Stimulated activated memory B cell treated with anti-CD40 and anti-IgM and Interleukin-4, amounts not matched to agents 10 μg/mL and 1 μg/mL and 100 μg/mL, for 72 hours (primary cell): Measurements from ENCODE around the gene ERG28.

Experiments
- ATAC-seq: fragments of 150-1000 bp; cut with Tn5 transposase; 2 replicates; pipeline ENCODE4 v1.10.0; 2021
- H3K27ac Mint-ChIP-seq: one replicate; pipeline ENCODE4 v1.8.0; 2022; ENCODE audit warnings: mild to moderate bottlenecking, mixed read lengths
- H3K27me3 Mint-ChIP-seq: one replicate; pipeline ENCODE4 v1.8.0; 2022; ENCODE audit warnings: mixed read lengths
- H3K36me3 Mint-ChIP-seq: one replicate; pipeline ENCODE4 v1.8.0; 2022; ENCODE audit warnings: mixed read lengths
- H3K4me1 Mint-ChIP-seq: one replicate; pipeline ENCODE4 v1.8.0; 2022; ENCODE audit warnings: mixed read lengths
- H3K4me3 Mint-ChIP-seq: one replicate; pipeline ENCODE4 v1.8.0; 2022; ENCODE audit warnings: mild to moderate bottlenecking, moderate library complexity, mixed read lengths
- H3K9me3 Mint-ChIP-seq: one replicate; pipeline ENCODE4 v1.8.0; 2022; ENCODE audit warnings: mixed read lengths

The ERG28 gene

GRCh38 chr14:75647640-75648039 is 13.0 kb downstream of the ERG28 start:
- no peaks in the 10 kb centered on the region for H3K9me3 Mint-ChIP-seq
- ATAC-seq: no peak
- no peaks in the 10 kb centered on the region for H3K27me3 Mint-ChIP-seq
- H3K36me3 Mint-ChIP-seq: peaks cover 65% of the 10 kb centered on the region
- no peak overlapping the region for H3K4me3 Mint-ChIP-seq
- no peaks in the 10 kb centered on the region for H3K4me1 Mint-ChIP-seq
- no peak overlapping the region for H3K27ac Mint-ChIP-seq

- ATAC-seq: no peak
- Mint-ChIP-seq H3K36me3 (peaks cover 63% of the 10 kb centered on the region), H3K9me3 (no peaks in the 10 kb centered on the region), H3K4me3 (no peak overlapping the region), H3K27me3 (no peaks in the 10 kb centered on the region), H3K4me1 (no peaks in the 10 kb centered on the region), H3K27ac (no peak overlapping the region)
These were observed 13.9 kb downstream of the ERG28 start for GRCh38 chr14:75646762-75647161.

- H3K4me1 Mint-ChIP-seq: no peaks in the 10 kb centered on the region
- no peak for ATAC-seq
- H3K4me3 Mint-ChIP-seq: no peak overlapping the region
- no peak overlapping the region for H3K27ac Mint-ChIP-seq
- H3K36me3 Mint-ChIP-seq: peaks cover 61% of the 10 kb centered on the region
- no peaks in the 10 kb centered on the region for H3K9me3 Mint-ChIP-seq
- H3K27me3 Mint-ChIP-seq: no peaks in the 10 kb centered on the region
These were observed 15.6 kb downstream of the ERG28 start for GRCh38 chr14:75645056-75645455.

- Mint-ChIP-seq H3K27ac (no peak overlapping the region), H3K4me3 (no peak overlapping the region), H3K4me1 (no peaks in the 10 kb centered on the region), H3K9me3 (no peaks in the 10 kb centered on the region), H3K36me3 (peaks cover 58% of the 10 kb centered on the region), H3K27me3 (no peaks in the 10 kb centered on the region)
- ATAC-seq: no peak
These were observed 16.7 kb downstream of the ERG28 start for GRCh38 chr14:75643985-75644384.

- Mint-ChIP-seq H3K4me3 (no peak overlapping the region), H3K27me3 (no peaks in the 10 kb centered on the region), H3K36me3 (peaks cover 53% of the 10 kb centered on the region), H3K9me3 (no peaks in the 10 kb centered on the region), H3K4me1 (no peaks in the 10 kb centered on the region), H3K27ac (no peak overlapping the region)
- no peak for ATAC-seq
These were observed 19.8 kb downstream of the ERG28 start for GRCh38 chr14:75640876-75641275.

- no peaks in the 10 kb centered on the region for H3K27me3 Mint-ChIP-seq
- no peaks in the 10 kb centered on the region for H3K9me3 Mint-ChIP-seq
- peaks cover 28% of the 10 kb centered on the region for H3K36me3 Mint-ChIP-seq
- H3K4me1 Mint-ChIP-seq: no peaks in the 10 kb centered on the region
- no peak for ATAC-seq
- H3K27ac Mint-ChIP-seq: no peak overlapping the region
- no peak overlapping the region for H3K4me3 Mint-ChIP-seq
These were observed 24.5 kb downstream of the ERG28 start for GRCh38 chr14:75636100-75636692.

GRCh38 chr14:75634848-75635247 is 25.8 kb downstream of the ERG28 start:
- no peaks in the 10 kb centered on the region for H3K27me3 Mint-ChIP-seq
- no peaks in the 10 kb centered on the region for H3K9me3 Mint-ChIP-seq
- H3K4me3 Mint-ChIP-seq: no peak overlapping the region
- H3K4me1 Mint-ChIP-seq: no peaks in the 10 kb centered on the region
- no peak for ATAC-seq
- peaks cover 15% of the 10 kb centered on the region for H3K36me3 Mint-ChIP-seq
- H3K27ac Mint-ChIP-seq: no peak overlapping the region

- peaks cover 4% of the 10 kb centered on the region for H3K27me3 Mint-ChIP-seq
- peaks cover 5% of the 10 kb centered on the region for H3K36me3 Mint-ChIP-seq
- no peak for ATAC-seq
- H3K4me3 Mint-ChIP-seq: no peak overlapping the region
- H3K9me3 Mint-ChIP-seq: no peaks in the 10 kb centered on the region
- no peaks in the 10 kb centered on the region for H3K4me1 Mint-ChIP-seq
- H3K27ac Mint-ChIP-seq: no peak overlapping the region
These were observed 29.2 kb downstream of the ERG28 start for GRCh38 chr14:75631453-75631831.

GRCh38 chr14:75630695-75631452 is 29.8 kb downstream of the ERG28 start:
- peaks cover 10% of the 10 kb centered on the region for H3K27me3 Mint-ChIP-seq
- H3K36me3 Mint-ChIP-seq: peaks cover 5% of the 10 kb centered on the region
- no peak for ATAC-seq
- no peaks in the 10 kb centered on the region for H3K4me1 Mint-ChIP-seq
- H3K9me3 Mint-ChIP-seq: no peaks in the 10 kb centered on the region
- H3K4me3 Mint-ChIP-seq: no peak overlapping the region
- H3K27ac Mint-ChIP-seq: no peak overlapping the region

- no peak for ATAC-seq
- no peak overlapping the region for H3K4me3 Mint-ChIP-seq
- peaks cover 24% of the 10 kb centered on the region for H3K27me3 Mint-ChIP-seq
- H3K9me3 Mint-ChIP-seq: no peaks in the 10 kb centered on the region
- peaks cover 11% of the 10 kb centered on the region for H3K4me1 Mint-ChIP-seq
- peaks cover 5% of the 10 kb centered on the region for H3K36me3 Mint-ChIP-seq
- H3K27ac Mint-ChIP-seq: no peak overlapping the region
These were observed 31.9 kb downstream of the ERG28 start for GRCh38 chr14:75628816-75629215.

GRCh38 chr14:75627406-75627805 is 33.3 kb downstream of the ERG28 start:
- ATAC-seq: no peak
- Mint-ChIP-seq H3K36me3 (peaks cover 5% of the 10 kb centered on the region), H3K9me3 (no peaks in the 10 kb centered on the region), H3K4me1 (peaks cover 18% of the 10 kb centered on the region), H3K4me3 (no peak overlapping the region), H3K27ac (no peak overlapping the region), H3K27me3 (peaks cover 24% of the 10 kb centered on the region)

GRCh38 chr14:75626863-75627262 is 33.8 kb downstream of the ERG28 start:
- Mint-ChIP-seq H3K27me3 (peaks cover 26% of the 10 kb centered on the region), H3K36me3 (peaks cover 5% of the 10 kb centered on the region), H3K4me3 (no peak overlapping the region), H3K4me1 (peaks cover 18% of the 10 kb centered on the region), H3K27ac (no peak overlapping the region), H3K9me3 (no peaks in the 10 kb centered on the region)
- no peak for ATAC-seq

GRCh38 chr14:75626396-75626795 is 34.3 kb downstream of the ERG28 start:
- Mint-ChIP-seq H3K36me3 (peaks cover 5% of the 10 kb centered on the region), H3K4me1 (peaks cover 18% of the 10 kb centered on the region), H3K9me3 (no peaks in the 10 kb centered on the region), H3K4me3 (no peak overlapping the region), H3K27ac (no peak overlapping the region), H3K27me3 (peaks cover 31% of the 10 kb centered on the region)
- no peak for ATAC-seq

- Mint-ChIP-seq H3K27me3 (peaks cover 35% of the 10 kb centered on the region), H3K27ac (no peak overlapping the region), H3K4me1 (peaks cover 18% of the 10 kb centered on the region), H3K9me3 (no peaks in the 10 kb centered on the region), H3K4me3 (no peak overlapping the region), H3K36me3 (peaks cover 5% of the 10 kb centered on the region)
- no peak for ATAC-seq
These were observed 35.6 kb downstream of the ERG28 start for GRCh38 chr14:75625034-75625433.

GRCh38 chr14:75619548-75619947 is 41.1 kb downstream of the ERG28 start:
- Mint-ChIP-seq H3K9me3 (peaks cover 4% of the 10 kb centered on the region), H3K4me1 (peaks cover 26% of the 10 kb centered on the region), H3K36me3 (peaks cover 1% of the 10 kb centered on the region), H3K27ac (no peak overlapping the region), H3K27me3 (peaks cover 16% of the 10 kb centered on the region), H3K4me3 (no peak overlapping the region)
- ATAC-seq: no peak

GRCh38 chr14:75615200-75615599 is 45.5 kb downstream of the ERG28 start:
- peaks cover 17% of the 10 kb centered on the region for H3K4me1 Mint-ChIP-seq
- peaks cover 7% of the 10 kb centered on the region for H3K36me3 Mint-ChIP-seq
- ATAC-seq: peak; percentile 94
- peaks cover 8% of the 10 kb centered on the region for H3K27me3 Mint-ChIP-seq
- H3K27ac Mint-ChIP-seq: peak overlapping the region; percentile 23
- H3K9me3 Mint-ChIP-seq: peaks cover 13% of the 10 kb centered on the region
- no peak overlapping the region for H3K4me3 Mint-ChIP-seq
